ENCODE results near the gene SEMA5A. TPM values are rescaled to one million over a fixed set of nuclear protein-coding genes. Genes with fewer than 3 reads are reported as not detected.

The SEMA5A gene
- total RNA-seq, 3 donors from 2014 or later: 0.03 to 0.26 (median 0.14) TPM

GRCh38 chr5:9338796-9339195, 207.1 kb downstream of the SEMA5A start:
- no peaks in the 10 kb centered on the region for H3K27me3 Mint-ChIP-seq (ENCODE audit: low read depth)

DNA sequence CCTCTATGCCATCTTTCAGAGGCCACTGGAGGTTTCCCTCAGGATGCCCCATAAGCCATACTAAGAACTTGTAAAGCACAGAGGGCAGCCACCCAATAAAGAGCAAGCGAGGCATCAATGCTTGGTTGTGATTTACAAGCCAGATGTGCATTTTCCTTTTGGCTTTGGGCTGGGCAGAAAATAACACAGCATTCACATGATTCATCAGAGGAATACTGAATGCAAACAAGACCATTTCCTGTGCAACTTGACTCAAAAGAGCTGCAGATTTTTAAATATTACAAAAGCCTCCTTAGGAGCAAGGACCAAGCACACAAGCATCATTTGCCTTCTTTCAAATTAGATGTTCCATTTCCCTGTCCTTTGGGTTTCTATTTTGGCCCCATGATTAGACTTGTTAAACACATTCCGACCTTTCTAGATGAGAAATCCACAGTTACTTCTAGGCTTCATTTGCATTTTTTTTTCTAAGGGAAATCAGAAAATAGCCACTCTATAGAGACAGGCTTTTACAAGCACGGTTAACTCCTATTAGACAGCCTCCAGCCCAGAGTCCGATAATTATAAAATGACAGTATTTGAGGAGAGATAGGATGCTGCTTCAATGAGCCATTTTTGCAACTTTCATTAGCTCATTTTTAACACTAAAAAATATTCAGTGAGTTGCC, 207.8 kb downstream of the SEMA5A start:
- Mint-ChIP-seq H3K4me1 (ENCODE audit: low read depth) (no peaks in the 10 kb centered on the region), H3K4me3 (no peak overlapping the region), H3K9me3 (peaks cover 8% of the 10 kb centered on the region), H3K36me3 (ENCODE audit: insufficient read depth) (no peaks in the 10 kb centered on the region), H3K27me3 (ENCODE audit: low read depth) (no peaks in the 10 kb centered on the region)
- DNase-seq (no peak), ATAC-seq (no peak)

More at GRCh38 chr5:9338796-9339195, 207.1 kb downstream of the SEMA5A start:
- no peak for ATAC-seq
- no peak for DNase-seq
- H3K36me3 Mint-ChIP-seq (ENCODE audit: insufficient read depth): no peaks in the 10 kb centered on the region
- H3K4me3 Mint-ChIP-seq: no peak overlapping the region
- no peaks in the 10 kb centered on the region for H3K4me1 Mint-ChIP-seq (ENCODE audit: low read depth)
- peaks cover 8% of the 10 kb centered on the region for H3K9me3 Mint-ChIP-seq

- Mint-ChIP-seq H3K36me3 (ENCODE audit: insufficient read depth) (no peaks in the 10 kb centered on the region), H3K4me1 (ENCODE audit: low read depth) (no peaks in the 10 kb centered on the region), H3K27me3 (ENCODE audit: low read depth) (no peaks in the 10 kb centered on the region), H3K4me3 (no peak overlapping the region), H3K9me3 (peaks cover 8% of the 10 kb centered on the region)
- DNase-seq: no peak
- ATAC-seq: no peak
These were observed 209.9 kb downstream of the SEMA5A start for GRCh38 chr5:9335754-9336495.

- Mint-ChIP-seq H3K36me3 (ENCODE audit: insufficient read depth) (no peaks in the 10 kb centered on the region), H3K4me1 (ENCODE audit: low read depth) (no peaks in the 10 kb centered on the region), H3K27me3 (ENCODE audit: low read depth) (no peaks in the 10 kb centered on the region), H3K9me3 (peaks cover 8% of the 10 kb centered on the region), H3K4me3 (no peak overlapping the region)
- DNase-seq (no peak), ATAC-seq (no peak)
These were observed 210.6 kb downstream of the SEMA5A start for GRCh38 chr5:9335269-9335668.

- DNase-seq: no peak
- H3K4me1 Mint-ChIP-seq (ENCODE audit: low read depth): no peaks in the 10 kb centered on the region
- H3K4me3 Mint-ChIP-seq: no peak overlapping the region
- H3K27me3 Mint-ChIP-seq (ENCODE audit: low read depth): no peaks in the 10 kb centered on the region
- H3K36me3 Mint-ChIP-seq (ENCODE audit: insufficient read depth): no peaks in the 10 kb centered on the region
- H3K9me3 Mint-ChIP-seq: peaks cover 4% of the 10 kb centered on the region
- ATAC-seq: no peak
These were observed 213.8 kb downstream of the SEMA5A start for GRCh38 chr5:9332026-9332425.

GRCh38 chr5:9331372-9331771, 214.5 kb downstream of the SEMA5A start:
- DNase-seq (no peak), ATAC-seq (no peak)
- Mint-ChIP-seq H3K27me3 (ENCODE audit: low read depth) (no peaks in the 10 kb centered on the region), H3K9me3 (peaks cover 4% of the 10 kb centered on the region), H3K36me3 (ENCODE audit: insufficient read depth) (no peaks in the 10 kb centered on the region), H3K4me1 (ENCODE audit: low read depth) (no peaks in the 10 kb centered on the region), H3K4me3 (no peak overlapping the region)

DNA sequence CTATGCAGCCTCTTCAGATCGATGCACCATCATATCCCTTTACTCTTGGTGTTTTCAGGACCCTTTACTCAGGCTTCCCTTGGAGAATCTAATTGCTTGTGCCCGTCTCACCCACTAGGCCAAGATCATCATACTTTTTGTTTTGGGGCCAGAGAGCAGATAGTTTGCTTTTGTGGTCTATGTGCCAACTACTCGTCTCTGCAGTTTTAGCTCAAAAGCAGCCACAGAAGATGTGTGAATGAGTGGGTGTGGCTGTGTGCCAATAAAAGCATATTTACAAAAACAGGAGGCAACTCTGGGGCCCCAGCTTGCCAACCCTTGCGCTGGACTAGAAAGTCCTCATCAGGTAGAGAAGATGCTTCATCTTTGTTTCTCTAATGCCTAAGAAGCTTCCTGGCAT, 216.8 kb downstream of the SEMA5A start:
- Mint-ChIP-seq H3K36me3 (ENCODE audit: insufficient read depth) (no peaks in the 10 kb centered on the region), H3K4me1 (ENCODE audit: low read depth) (no peaks in the 10 kb centered on the region), H3K4me3 (no peak overlapping the region), H3K27me3 (ENCODE audit: low read depth) (no peaks in the 10 kb centered on the region), H3K9me3 (peaks cover 4% of the 10 kb centered on the region)
- ATAC-seq (no peak), DNase-seq (no peak)

- H3K36me3 Mint-ChIP-seq (ENCODE audit: insufficient read depth): no peaks in the 10 kb centered on the region
- DNase-seq (no peak), ATAC-seq (no peak)
- no peak overlapping the region for H3K4me3 Mint-ChIP-seq
- no peaks in the 10 kb centered on the region for H3K27me3 Mint-ChIP-seq (ENCODE audit: low read depth)
- H3K9me3 Mint-ChIP-seq: peaks cover 13% of the 10 kb centered on the region
- no peaks in the 10 kb centered on the region for H3K4me1 Mint-ChIP-seq (ENCODE audit: low read depth)
These were observed 220.3 kb downstream of the SEMA5A start for GRCh38 chr5:9325549-9325948.

GRCh38 chr5:9324348-9325077, 221.4 kb downstream of the SEMA5A start:
- Mint-ChIP-seq H3K4me3 (no peak overlapping the region), H3K4me1 (ENCODE audit: low read depth) (no peaks in the 10 kb centered on the region), H3K9me3 (peaks cover 17% of the 10 kb centered on the region), H3K36me3 (ENCODE audit: insufficient read depth) (no peaks in the 10 kb centered on the region), H3K27me3 (ENCODE audit: low read depth) (no peaks in the 10 kb centered on the region)
- ATAC-seq (no peak), DNase-seq (no peak)

- no peaks in the 10 kb centered on the region for H3K36me3 Mint-ChIP-seq (ENCODE audit: insufficient read depth)
- ATAC-seq: no peak
- H3K4me3 Mint-ChIP-seq: no peak overlapping the region
- no peaks in the 10 kb centered on the region for H3K27me3 Mint-ChIP-seq (ENCODE audit: low read depth)
- DNase-seq: no peak
- no peaks in the 10 kb centered on the region for H3K4me1 Mint-ChIP-seq (ENCODE audit: low read depth)
- H3K9me3 Mint-ChIP-seq: peaks cover 13% of the 10 kb centered on the region
These were observed 225.2 kb downstream of the SEMA5A start for GRCh38 chr5:9320652-9321051.

GRCh38 chr5:9318031-9318430, 227.8 kb downstream of the SEMA5A start:
- H3K27me3 Mint-ChIP-seq (ENCODE audit: low read depth): no peaks in the 10 kb centered on the region
- ATAC-seq: no peak
- DNase-seq: no peak
- no peaks in the 10 kb centered on the region for H3K4me1 Mint-ChIP-seq (ENCODE audit: low read depth)
- H3K9me3 Mint-ChIP-seq: peaks cover 13% of the 10 kb centered on the region
- no peaks in the 10 kb centered on the region for H3K36me3 Mint-ChIP-seq (ENCODE audit: insufficient read depth)
- H3K4me3 Mint-ChIP-seq: no peak overlapping the region

DNA sequence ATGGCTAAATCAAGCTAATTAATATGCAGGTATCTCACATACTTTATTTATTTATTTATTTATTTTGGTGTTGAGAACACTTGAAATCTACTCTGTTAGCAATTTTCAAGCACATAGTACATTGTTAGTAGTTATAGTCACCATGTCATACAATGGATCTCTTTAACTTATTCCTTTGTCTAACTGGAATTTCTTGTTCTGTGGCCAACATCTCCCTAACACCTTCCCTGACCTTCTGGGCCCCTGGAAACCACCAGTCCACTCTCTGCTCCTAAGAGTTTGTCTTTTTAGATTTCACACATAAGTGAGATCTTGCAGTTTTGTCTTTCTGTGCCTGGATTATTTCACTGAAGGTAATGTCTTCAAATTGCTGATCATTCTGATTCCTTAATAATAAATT, 229.1 kb downstream of the SEMA5A start:
- H3K4me1 Mint-ChIP-seq (ENCODE audit: low read depth): no peaks in the 10 kb centered on the region

GRCh38 chr5:9316041-9316440, 229.8 kb downstream of the SEMA5A start:
- H3K4me3 Mint-ChIP-seq: no peak overlapping the region
- peaks cover 4% of the 10 kb centered on the region for H3K9me3 Mint-ChIP-seq
- DNase-seq (no peak), ATAC-seq (no peak)
- H3K27me3 Mint-ChIP-seq (ENCODE audit: low read depth): no peaks in the 10 kb centered on the region
- H3K4me1 Mint-ChIP-seq (ENCODE audit: low read depth): no peaks in the 10 kb centered on the region
- no peaks in the 10 kb centered on the region for H3K36me3 Mint-ChIP-seq (ENCODE audit: insufficient read depth)

More for the DNA sequence above, 229.1 kb downstream of the SEMA5A start:
- Mint-ChIP-seq H3K9me3 (peaks cover 9% of the 10 kb centered on the region), H3K27me3 (ENCODE audit: low read depth) (no peaks in the 10 kb centered on the region), H3K36me3 (ENCODE audit: insufficient read depth) (no peaks in the 10 kb centered on the region), H3K4me3 (no peak overlapping the region)
- ATAC-seq (no peak), DNase-seq (no peak)

- ATAC-seq (no peak), DNase-seq (no peak)
- Mint-ChIP-seq H3K36me3 (ENCODE audit: insufficient read depth) (no peaks in the 10 kb centered on the region), H3K27me3 (ENCODE audit: low read depth) (no peaks in the 10 kb centered on the region), H3K4me3 (no peak overlapping the region), H3K4me1 (ENCODE audit: low read depth) (no peaks in the 10 kb centered on the region), H3K9me3 (no peaks in the 10 kb centered on the region)
These were observed 231.3 kb downstream of the SEMA5A start for GRCh38 chr5:9314558-9314957.

DNA sequence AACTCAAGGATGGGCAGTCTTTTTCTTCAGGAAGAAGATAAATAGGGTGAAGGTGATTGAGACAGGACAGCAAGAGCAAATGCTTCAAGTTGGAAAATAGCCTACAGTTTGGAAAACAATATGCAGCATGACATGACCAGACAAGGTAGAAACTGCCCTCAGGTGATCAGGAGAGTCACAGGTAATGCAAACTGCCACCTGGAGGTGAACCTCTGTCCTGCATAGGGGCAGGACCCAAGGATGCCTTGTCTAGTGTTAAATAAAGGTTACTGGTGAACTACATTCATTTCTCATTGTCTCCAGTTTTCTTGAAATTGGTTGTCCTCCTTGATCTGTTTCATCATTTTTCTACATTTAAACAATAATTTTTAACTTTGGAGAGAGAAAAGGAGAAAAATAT, 232.1 kb downstream of the SEMA5A start:
- no peaks in the 10 kb centered on the region for H3K36me3 Mint-ChIP-seq (ENCODE audit: insufficient read depth)
- no peaks in the 10 kb centered on the region for H3K4me1 Mint-ChIP-seq (ENCODE audit: low read depth)
- no peaks in the 10 kb centered on the region for H3K9me3 Mint-ChIP-seq
- H3K27me3 Mint-ChIP-seq (ENCODE audit: low read depth): no peaks in the 10 kb centered on the region
- ATAC-seq: no peak
- no peak for DNase-seq
- H3K4me3 Mint-ChIP-seq: no peak overlapping the region

All from activated T-cell treated with anti-CD3 and anti-CD28 coated beads, Interleukin-2, amount 50 U/mL, for 4 hours (primary cell).